NCI-H524 treated with DMSO at 0.1 percent for 48 hours (cell line): Measurements from ENCODE around the gene ENTHD1.
"Not testable (repeated sequence)": the region's sequence is repeated elsewhere in the genome, so short reads cannot be mapped to it uniquely, and the experiment has no call there.

Source experiments
- DNase-seq: peaks from one replicate; lab custom pipeline; 2025; lab: John Stamatoyannopoulos, UW

The ENTHD1 gene

GRCh38 chr22:39898997-39899396 lies 5.4 kb upstream of the ENTHD1 start:
- DNase-seq: peak; percentile 71

- no peak for DNase-seq
Observed at GRCh38 chr22:39897841-39898240, 4.3 kb upstream of the ENTHD1 start.

GRCh38 chr22:39896313-39896996 lies 2.9 kb upstream of the ENTHD1 start:
- DNase-seq: no peak

- DNase-seq: no peak
Observed at GRCh38 chr22:39895682-39896081, 2.1 kb upstream of the ENTHD1 start.

- DNase-seq: no peak
Observed at GRCh38 chr22:39894554-39895092, 1.1 kb upstream of the ENTHD1 start.

- not testable (repeated sequence) for DNase-seq
Observed at GRCh38 chr22:39889924-39890323, 3.6 kb downstream of the ENTHD1 start.

GRCh38 chr22:39883057-39883456 lies 10.5 kb downstream of the ENTHD1 start:
- no peak for DNase-seq

- no peak for DNase-seq
Observed at GRCh38 chr22:39880722-39881121, 12.8 kb downstream of the ENTHD1 start.

GRCh38 chr22:39877079-39877845 lies 16.3 kb downstream of the ENTHD1 start:
- DNase-seq: no peak

GRCh38 chr22:39875176-39875885 lies 18.2 kb downstream of the ENTHD1 start:
- DNase-seq: not testable (repeated sequence)

- no peak for DNase-seq
Observed at GRCh38 chr22:39873965-39874364, 19.6 kb downstream of the ENTHD1 start.

- no peak for DNase-seq
Observed at GRCh38 chr22:39872548-39872947, 21.0 kb downstream of the ENTHD1 start.

GRCh38 chr22:39871008-39871798 lies 22.4 kb downstream of the ENTHD1 start:
- no peak for DNase-seq

- not testable (repeated sequence) for DNase-seq
Observed at GRCh38 chr22:39869797-39870196, 23.8 kb downstream of the ENTHD1 start.

GRCh38 chr22:39868741-39869140 lies 24.8 kb downstream of the ENTHD1 start:
- DNase-seq: no peak

GRCh38 chr22:39859903-39860588 lies 33.5 kb downstream of the ENTHD1 start:
- no peak for DNase-seq

GRCh38 chr22:39856588-39856987 lies 37.0 kb downstream of the ENTHD1 start:
- no peak for DNase-seq

- DNase-seq: no peak
Observed at GRCh38 chr22:39852799-39853198, 40.8 kb downstream of the ENTHD1 start.

- no peak for DNase-seq
Observed at GRCh38 chr22:39851606-39852315, 41.8 kb downstream of the ENTHD1 start.

GRCh38 chr22:39847477-39847876 lies 46.1 kb downstream of the ENTHD1 start:
- DNase-seq: no peak
